ENCODE data around the gene FAM216A.

FAM216A gene

DNA sequence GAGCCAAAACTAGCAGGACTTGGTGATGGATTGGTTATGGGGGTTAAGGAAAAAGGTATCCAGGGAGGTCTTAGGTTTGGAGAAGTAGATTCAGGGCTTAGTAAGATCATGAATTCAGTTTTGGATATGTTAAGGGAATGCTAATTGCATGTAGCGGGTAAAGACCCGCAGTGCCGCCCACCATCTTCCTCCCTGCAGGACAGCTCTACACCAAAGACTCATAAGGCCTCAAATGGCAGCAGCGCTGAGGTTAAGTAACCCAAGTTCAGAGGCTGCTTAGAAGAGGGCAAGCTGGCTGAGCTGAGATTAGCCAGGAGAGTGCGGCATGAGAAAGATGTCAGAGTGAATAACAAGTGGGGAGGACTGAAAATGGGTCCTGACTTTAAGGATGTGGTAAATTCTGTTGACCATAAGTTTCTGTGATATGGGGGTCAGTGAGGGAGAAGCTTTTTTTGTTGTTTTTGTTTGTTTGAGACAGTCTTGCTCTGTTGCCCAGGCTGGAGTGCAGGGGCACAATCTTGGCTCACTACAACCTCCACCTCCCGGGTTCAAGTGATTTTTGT, 59.7 kb downstream of the FAM216A start:
- Mint-ChIP-seq H3K4me3 (no peak overlapping the region), H3K4me1 (no peaks in the 10 kb centered on the region), H3K36me3 (ENCODE audit: low read depth) (peaks cover 5% of the 10 kb centered on the region), H3K27me3 (ENCODE audit: low read depth, poor library complexity) (no peaks in the 10 kb centered on the region), H3K9me3 (no peaks in the 10 kb centered on the region), H3K27ac (no peak overlapping the region)
- TF ChIP-seq, protein P1, sequence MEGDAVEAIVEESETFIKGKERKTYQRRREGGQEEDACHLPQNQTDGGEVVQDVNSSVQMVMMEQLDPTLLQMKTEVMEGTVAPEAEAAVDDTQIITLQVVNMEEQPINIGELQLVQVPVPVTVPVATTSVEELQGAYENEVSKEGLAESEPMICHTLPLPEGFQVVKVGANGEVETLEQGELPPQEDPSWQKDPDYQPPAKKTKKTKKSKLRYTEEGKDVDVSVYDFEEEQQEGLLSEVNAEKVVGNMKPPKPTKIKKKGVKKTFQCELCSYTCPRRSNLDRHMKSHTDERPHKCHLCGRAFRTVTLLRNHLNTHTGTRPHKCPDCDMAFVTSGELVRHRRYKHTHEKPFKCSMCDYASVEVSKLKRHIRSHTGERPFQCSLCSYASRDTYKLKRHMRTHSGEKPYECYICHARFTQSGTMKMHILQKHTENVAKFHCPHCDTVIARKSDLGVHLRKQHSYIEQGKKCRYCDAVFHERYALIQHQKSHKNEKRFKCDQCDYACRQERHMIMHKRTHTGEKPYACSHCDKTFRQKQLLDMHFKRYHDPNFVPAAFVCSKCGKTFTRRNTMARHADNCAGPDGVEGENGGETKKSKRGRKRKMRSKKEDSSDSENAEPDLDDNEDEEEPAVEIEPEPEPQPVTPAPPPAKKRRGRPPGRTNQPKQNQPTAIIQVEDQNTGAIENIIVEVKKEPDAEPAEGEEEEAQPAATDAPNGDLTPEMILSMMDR (IDR thresholded peaks at IDR 0.05): no peak
- DNase-seq: no peak

DNA sequence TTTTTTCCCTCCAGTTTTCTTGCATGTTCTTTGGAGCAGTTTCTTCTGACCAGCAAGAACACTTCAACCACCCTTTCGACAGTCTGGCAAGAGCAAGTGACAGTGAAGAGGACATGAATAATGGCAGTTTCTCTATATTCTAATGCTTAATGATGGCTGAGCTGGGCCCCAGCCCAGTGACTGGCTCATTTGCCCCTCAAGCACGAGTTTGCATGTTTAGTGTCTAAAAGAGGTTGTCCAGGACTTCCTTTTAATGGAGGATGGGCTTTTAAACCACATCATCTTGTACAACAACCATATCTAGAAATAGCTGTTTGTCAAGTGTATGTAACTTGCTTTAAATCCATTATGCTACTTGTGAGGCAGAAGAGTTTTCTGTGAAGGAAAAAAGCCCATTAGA, 61.9 kb downstream of the FAM216A start:
- Mint-ChIP-seq H3K36me3 (ENCODE audit: low read depth) (peaks cover 5% of the 10 kb centered on the region), H3K4me3 (no peak overlapping the region), H3K9me3 (no peaks in the 10 kb centered on the region), H3K4me1 (no peaks in the 10 kb centered on the region), H3K27me3 (ENCODE audit: low read depth, poor library complexity) (no peaks in the 10 kb centered on the region), H3K27ac (no peak overlapping the region)
- DNase-seq: no peak
- TF ChIP-seq, protein P1 (IDR thresholded peaks at IDR 0.05): no peak

DNA sequence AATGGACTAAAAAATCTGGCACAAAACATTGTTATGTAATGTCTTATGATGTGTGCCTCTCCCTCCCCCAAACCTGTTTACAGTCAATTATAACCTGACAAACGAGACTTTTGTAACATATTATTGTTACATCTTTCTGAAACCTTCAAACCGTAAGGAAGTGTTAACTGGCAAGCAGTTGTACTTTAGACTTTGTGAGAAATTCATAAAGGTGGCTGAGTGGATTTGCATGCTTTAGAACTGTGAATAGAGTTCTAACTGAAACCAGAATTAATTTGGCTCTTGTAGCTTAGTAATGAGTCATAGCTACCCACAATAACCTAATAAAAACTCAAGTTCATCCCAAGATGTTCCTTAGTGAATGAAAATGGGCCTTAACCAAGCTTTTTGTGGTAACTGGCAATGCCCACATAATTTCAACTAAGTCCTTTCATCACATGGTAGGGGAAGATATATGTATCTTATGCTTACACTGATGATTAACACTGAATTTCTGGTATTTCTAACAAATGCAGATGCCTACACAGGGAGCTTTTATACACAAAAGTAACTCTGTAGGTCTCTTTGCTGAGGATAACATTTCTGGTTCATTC, 63.2 kb downstream of the FAM216A start:
- no peaks in the 10 kb centered on the region for H3K27me3 Mint-ChIP-seq (ENCODE audit: low read depth, poor library complexity)
- H3K4me1 Mint-ChIP-seq: no peaks in the 10 kb centered on the region
- no peak overlapping the region for H3K4me3 Mint-ChIP-seq
- H3K36me3 Mint-ChIP-seq (ENCODE audit: low read depth): peaks cover 13% of the 10 kb centered on the region
- no peak overlapping the region for H3K27ac Mint-ChIP-seq
- H3K9me3 Mint-ChIP-seq: no peaks in the 10 kb centered on the region
- TF ChIP-seq, protein P1 (IDR thresholded peaks at IDR 0.05): no peak
- no peak for DNase-seq

DNA sequence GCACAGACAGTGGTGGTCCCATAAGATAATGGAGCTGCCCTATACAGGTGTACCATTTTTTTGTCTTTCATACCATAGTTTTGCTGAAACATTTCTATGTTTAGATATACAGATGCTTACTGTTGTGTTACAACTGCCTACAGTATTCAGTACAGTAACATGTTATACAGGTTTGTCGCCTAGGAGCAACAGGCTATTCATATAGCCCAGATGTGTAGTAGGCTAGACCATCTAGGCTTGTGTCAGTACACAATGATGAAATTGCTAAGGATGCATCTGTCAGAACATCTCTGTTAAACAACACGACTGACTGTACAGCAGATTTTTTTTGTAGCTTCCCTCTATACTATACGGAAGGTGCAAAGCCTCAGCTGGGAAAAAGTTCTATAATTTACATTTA, 64.0 kb downstream of the FAM216A start:
- H3K4me1 Mint-ChIP-seq: no peaks in the 10 kb centered on the region
- TF ChIP-seq, protein P1 (IDR thresholded peaks at IDR 0.05): no peak
- no peaks in the 10 kb centered on the region for H3K9me3 Mint-ChIP-seq
- H3K4me3 Mint-ChIP-seq: no peak overlapping the region
- no peak overlapping the region for H3K27ac Mint-ChIP-seq
- no peak for DNase-seq
- H3K36me3 Mint-ChIP-seq (ENCODE audit: low read depth): peaks cover 13% of the 10 kb centered on the region
- H3K27me3 Mint-ChIP-seq (ENCODE audit: low read depth, poor library complexity): no peaks in the 10 kb centered on the region

DNA sequence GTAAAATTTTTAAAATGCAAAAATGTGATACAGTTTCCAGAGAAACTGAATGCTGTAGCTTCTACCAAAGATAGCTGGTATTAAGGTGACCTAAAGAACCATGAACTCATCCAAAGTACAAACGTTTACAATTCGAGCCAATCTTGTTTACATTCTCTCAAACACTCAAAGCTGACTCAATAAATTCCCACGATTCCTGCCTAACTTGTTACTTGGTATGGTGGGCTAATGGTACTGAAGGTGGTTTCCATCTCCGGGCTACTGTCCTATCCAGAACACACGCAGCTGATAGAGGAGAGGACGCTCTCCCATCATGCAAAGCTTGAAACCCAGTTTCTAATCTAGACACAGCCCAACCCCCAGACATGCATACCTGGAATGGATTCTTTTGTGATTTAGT, 65.0 kb downstream of the FAM216A start:
- Mint-ChIP-seq H3K27me3 (ENCODE audit: low read depth, poor library complexity) (no peaks in the 10 kb centered on the region), H3K4me1 (peaks cover 4% of the 10 kb centered on the region), H3K36me3 (ENCODE audit: low read depth) (peaks cover 17% of the 10 kb centered on the region), H3K9me3 (no peaks in the 10 kb centered on the region), H3K27ac (no peak overlapping the region), H3K4me3 (no peak overlapping the region)
- TF ChIP-seq, protein P1 (IDR thresholded peaks at IDR 0.05): no peak
- no peak for DNase-seq

DNA sequence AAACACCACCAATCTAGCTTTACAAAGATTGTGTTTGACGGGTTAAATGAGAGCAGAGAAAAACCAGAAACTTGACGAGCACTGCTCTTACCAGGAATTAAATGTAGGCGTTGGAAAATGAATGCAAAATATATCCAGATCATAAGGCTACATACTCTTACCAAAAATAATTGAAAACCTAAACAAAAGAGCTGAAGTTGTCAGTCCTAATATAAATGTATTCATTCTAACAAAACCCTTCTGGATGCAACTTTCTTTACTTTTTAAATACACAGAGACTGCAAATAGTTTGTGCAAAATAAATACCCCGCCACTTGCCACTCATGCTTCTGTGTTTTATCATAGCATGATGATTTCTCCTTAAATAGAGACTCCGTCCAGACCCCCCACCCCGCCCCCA, 66.2 kb downstream of the FAM216A start:
- Mint-ChIP-seq H3K27me3 (ENCODE audit: low read depth, poor library complexity) (no peaks in the 10 kb centered on the region), H3K9me3 (no peaks in the 10 kb centered on the region), H3K4me1 (peaks cover 4% of the 10 kb centered on the region), H3K4me3 (no peak overlapping the region), H3K27ac (no peak overlapping the region), H3K36me3 (ENCODE audit: low read depth) (peaks cover 12% of the 10 kb centered on the region)
- TF ChIP-seq, protein P1 (IDR thresholded peaks at IDR 0.05): no peak
- no peak for DNase-seq

Data from nephron progenitor cell (in vitro differentiated cells).